Choroid plexus epithelial cell (primary cell): ENCODE measurements around the gene ANGPTL2.

Experiments
- DNase-seq: peaks from one replicate; pipeline ENCODE4 v3.0.0-alpha.2; 2010; ENCODE audit warnings: low read depth
- H3K4me3 ChIP-seq: 2 replicates; pipeline ENCODE4 v1.5.1; 2011; ENCODE audit warnings: low read depth, mild to moderate bottlenecking, control low read depth, low read length, moderate library complexity
- TF ChIP-seq, protein P1 (sequence below): conservative IDR thresholded peaks from 2 replicates; pipeline ENCODE4 v1.5.1; 2011; ENCODE audit warnings: low read depth, mild to moderate bottlenecking, control low read depth, inconsistent platforms, low read length, moderate library complexity

ANGPTL2 gene

DNA sequence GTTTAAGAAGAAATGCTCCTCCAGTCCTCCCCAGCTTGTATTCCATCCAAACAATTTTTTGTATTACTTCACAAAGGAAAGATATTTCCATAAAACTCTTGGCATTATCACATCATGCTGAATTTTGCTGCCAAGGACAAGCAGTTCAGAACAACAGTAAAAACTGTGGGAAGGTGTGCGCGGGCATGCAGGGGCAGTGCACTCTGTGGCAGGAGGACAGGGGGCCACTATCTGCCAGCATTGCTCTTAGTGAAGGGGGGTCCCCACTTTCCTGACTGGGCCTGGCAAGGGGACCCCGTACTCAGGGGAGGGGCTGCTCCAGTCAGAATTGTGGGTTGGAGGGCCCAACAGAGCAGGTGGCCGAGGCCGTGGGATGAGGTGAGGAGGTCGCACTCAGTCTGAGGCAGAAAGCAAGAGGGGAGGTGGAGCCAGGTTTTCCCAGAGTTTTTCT lies 32.8 kb downstream of the ANGPTL2 start:
- no peak overlapping the region for H3K4me3 ChIP-seq
- no peak for DNase-seq
- TF ChIP-seq, protein P1, sequence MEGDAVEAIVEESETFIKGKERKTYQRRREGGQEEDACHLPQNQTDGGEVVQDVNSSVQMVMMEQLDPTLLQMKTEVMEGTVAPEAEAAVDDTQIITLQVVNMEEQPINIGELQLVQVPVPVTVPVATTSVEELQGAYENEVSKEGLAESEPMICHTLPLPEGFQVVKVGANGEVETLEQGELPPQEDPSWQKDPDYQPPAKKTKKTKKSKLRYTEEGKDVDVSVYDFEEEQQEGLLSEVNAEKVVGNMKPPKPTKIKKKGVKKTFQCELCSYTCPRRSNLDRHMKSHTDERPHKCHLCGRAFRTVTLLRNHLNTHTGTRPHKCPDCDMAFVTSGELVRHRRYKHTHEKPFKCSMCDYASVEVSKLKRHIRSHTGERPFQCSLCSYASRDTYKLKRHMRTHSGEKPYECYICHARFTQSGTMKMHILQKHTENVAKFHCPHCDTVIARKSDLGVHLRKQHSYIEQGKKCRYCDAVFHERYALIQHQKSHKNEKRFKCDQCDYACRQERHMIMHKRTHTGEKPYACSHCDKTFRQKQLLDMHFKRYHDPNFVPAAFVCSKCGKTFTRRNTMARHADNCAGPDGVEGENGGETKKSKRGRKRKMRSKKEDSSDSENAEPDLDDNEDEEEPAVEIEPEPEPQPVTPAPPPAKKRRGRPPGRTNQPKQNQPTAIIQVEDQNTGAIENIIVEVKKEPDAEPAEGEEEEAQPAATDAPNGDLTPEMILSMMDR = no peak

DNA sequence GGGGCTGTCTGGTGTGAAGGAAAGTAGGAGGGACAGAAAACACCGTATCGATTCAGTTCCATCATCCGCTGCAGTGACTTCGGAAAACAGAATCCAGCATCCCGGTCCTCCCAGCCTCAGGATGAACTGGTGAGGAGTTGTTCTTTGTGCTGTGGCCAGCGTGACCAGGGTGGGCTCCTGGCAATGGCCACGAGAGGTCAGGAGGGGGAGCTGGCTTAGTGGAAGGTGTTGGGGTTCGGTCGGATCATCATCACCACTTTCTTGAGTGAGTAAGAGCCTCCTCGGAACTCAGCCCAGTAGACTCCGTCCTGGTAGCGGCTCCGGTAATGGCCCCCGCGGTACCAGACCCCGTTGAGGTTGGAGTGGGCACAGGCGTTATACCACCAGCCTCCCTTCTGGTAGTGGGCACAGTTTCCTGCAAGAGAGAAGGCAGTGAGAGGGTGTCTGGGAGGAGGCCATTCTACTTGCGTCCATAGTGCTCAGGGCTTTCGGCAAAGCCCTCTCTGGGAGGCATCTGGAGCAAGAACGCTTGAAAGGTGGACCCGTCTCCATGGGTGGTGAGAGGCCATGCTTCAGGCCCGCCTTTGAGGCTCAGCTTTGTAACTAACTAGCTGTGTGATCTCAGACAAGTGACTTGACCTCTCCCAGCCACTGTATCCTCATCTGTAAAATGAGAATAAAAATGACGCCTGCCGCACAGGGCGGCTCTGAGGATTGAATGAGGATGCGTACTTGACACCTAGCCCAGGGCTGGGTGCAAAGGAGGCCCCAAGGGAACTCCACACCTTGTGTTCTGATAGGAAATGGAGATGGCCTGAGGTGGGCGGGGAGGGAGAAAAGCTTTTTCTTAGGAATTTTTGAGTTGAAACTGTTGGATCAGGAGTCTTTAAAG lies 33.5 kb downstream of the ANGPTL2 start:
- H3K4me3 ChIP-seq = no peak overlapping the region

DNA sequence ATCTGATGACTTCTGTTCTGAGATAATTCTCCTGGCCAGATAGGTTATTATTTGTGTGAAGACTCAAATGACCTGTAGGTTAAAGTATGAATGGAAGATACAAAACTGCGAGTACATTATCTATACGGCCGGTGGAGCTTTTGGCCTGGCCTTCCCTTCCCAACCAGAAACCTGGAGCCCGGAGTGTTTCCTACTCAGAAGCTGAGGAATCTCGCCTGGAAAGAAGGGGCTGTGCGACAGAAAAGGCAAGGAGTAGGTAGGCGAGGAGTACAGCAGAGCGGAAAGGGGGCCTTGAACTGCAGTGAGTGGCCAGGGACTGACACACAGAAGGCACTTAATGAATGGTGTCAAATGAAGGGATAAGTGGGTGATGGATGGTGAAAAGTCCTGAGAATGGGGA lies 34.6 kb downstream of the ANGPTL2 start:
- H3K4me3 ChIP-seq = no peak overlapping the region
- TF ChIP-seq, protein P1 = no peak
- DNase-seq = no peak

More for the DNA sequence above, 33.5 kb downstream of the ANGPTL2 start:
- TF ChIP-seq, protein P1 = no peak
- no peak for DNase-seq

DNA sequence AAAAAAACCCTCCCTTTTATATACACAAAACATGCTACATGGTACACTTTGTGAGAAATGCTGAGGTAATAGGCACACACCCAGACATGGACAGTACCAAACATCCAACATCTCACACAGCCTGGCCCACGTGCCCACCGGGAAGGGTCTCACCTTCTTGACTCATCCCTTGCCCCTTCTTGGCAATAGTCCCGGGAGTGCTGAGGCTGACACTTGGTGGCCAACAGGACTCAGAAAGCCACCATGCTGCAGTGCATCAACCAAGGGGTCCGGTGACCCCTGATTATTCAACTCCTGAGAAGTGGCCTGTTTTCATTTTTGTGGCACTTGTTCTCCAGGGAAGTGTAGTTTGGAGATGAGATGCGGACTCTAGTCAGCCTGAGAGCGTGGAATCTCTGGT lies 35.0 kb downstream of the ANGPTL2 start:
- no peak overlapping the region for H3K4me3 ChIP-seq
- TF ChIP-seq, protein P1 = no peak
- no peak for DNase-seq

DNA sequence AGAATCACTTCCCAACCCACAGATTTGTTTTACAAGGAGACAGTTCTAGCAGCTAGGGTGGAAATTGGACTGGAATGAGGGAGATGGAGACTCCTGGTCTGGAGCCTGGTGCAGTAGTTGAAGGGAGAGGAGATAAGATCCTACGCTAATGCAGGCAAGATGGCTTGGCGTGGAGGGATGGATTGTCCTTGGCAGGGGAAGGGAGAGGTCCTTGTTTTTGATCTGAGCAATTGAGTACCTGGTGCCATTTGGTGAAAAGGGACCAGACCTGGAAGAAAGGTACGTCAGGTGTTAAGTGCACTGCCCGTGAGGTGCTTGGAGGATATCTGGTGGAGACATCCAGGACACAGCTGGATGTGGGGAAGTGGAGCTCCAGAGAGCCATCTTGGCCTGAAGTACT lies 35.7 kb downstream of the ANGPTL2 start:
- no peak for DNase-seq
- TF ChIP-seq, protein P1 = no peak
- no peak overlapping the region for H3K4me3 ChIP-seq

DNA sequence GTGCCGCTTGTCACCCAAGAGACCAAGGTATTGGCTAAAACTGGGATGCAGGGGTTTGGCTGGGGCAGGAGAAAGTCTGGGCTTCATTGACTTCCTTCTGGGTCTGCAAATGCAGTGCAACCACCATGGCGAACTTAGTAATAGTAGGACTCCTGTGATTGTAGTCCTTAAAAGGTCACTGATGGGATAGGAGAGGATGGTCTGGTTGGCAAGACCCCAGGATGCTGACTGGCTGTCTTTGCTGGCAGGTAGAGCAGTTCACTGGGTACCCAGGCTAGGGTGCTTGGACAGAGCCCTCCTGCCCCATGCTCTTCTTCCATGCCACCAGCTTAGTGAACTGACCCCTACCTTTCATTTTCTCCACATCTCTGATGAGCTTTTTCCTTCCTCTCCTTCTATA lies 37.2 kb downstream of the ANGPTL2 start:
- TF ChIP-seq, protein P1 = no peak
- DNase-seq = no peak
- no peak overlapping the region for H3K4me3 ChIP-seq
